ENCODE data around the gene DQX1. TPM values are rescaled to one million over a fixed set of nuclear protein-coding genes. Genes with fewer than 3 reads are reported as not detected.

Gene DQX1
- total and polyA plus RNA-seq, 4 donors, result 0.05 to 1.0 (median 0.08) TPM; not detected in 1

DNA sequence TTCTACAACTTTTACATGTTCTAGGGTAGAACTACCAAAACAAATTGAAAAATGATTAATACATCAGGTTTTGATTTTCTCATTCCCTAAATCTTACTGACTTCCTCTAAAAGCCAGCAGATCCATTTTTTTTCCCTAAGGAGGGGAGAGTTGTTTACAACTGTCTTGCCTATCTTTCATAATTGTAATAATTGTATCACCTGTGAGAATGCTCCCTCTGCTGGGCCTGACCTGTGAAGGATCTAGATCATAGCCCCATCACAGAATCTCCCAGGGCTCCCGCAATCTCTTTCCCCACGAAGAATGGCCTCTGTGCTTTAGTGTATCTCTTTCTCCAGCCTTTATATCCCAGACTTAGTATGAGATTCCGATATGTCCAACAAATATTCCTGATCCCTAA lies 18.6 kb upstream of the DQX1 start (continued):
- TF ChIP-seq, protein P1, sequence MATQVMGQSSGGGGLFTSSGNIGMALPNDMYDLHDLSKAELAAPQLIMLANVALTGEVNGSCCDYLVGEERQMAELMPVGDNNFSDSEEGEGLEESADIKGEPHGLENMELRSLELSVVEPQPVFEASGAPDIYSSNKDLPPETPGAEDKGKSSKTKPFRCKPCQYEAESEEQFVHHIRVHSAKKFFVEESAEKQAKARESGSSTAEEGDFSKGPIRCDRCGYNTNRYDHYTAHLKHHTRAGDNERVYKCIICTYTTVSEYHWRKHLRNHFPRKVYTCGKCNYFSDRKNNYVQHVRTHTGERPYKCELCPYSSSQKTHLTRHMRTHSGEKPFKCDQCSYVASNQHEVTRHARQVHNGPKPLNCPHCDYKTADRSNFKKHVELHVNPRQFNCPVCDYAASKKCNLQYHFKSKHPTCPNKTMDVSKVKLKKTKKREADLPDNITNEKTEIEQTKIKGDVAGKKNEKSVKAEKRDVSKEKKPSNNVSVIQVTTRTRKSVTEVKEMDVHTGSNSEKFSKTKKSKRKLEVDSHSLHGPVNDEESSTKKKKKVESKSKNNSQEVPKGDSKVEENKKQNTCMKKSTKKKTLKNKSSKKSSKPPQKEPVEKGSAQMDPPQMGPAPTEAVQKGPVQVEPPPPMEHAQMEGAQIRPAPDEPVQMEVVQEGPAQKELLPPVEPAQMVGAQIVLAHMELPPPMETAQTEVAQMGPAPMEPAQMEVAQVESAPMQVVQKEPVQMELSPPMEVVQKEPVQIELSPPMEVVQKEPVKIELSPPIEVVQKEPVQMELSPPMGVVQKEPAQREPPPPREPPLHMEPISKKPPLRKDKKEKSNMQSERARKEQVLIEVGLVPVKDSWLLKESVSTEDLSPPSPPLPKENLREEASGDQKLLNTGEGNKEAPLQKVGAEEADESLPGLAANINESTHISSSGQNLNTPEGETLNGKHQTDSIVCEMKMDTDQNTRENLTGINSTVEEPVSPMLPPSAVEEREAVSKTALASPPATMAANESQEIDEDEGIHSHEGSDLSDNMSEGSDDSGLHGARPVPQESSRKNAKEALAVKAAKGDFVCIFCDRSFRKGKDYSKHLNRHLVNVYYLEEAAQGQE (IDR thresholded peaks at IDR 0.05), result no peak

DNA sequence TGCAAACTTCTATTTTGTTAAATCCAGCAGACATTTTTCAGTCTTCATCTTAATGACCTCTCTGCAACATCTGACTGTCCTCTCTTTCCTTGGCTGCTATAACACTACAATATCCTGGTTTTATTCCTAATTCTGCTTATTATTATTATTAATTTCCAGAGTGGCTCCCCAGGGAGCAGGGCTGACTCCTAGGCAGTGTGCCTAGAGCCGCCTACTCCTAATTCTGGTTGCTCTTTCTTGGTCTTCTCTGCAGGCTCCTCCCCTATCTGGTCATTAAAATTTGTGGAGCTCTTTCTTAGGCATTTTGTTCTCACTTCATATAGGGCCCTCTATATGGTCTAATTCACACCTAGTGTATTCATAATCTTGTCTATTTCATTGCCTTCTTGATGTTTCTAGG lies 16.9 kb upstream of the DQX1 start:
- DNase-seq (ENCODE audit: low spot score), result no peak
- H3K4me1 ChIP-seq (ENCODE audit: control insufficient read depth in 4 of 4, insufficient read depth in 4 of 4, low read length in 3 of 4), result peaks cover 0 to under 1% (median 0%) of the 10 kb centered on the region in 4 donors
- TF ChIP-seq FOXA1 (IDR thresholded peaks at IDR 0.05), result no peak
- TF ChIP-seq NR2F2 (IDR thresholded peaks at IDR 0.05), result no peak
- TF ChIP-seq JUND (IDR thresholded peaks at IDR 0.05), result no peak
- no peak for TF ChIP-seq HNF4A (conservative IDR thresholded peaks at IDR 0.05)
- TF ChIP-seq, protein P2, sequence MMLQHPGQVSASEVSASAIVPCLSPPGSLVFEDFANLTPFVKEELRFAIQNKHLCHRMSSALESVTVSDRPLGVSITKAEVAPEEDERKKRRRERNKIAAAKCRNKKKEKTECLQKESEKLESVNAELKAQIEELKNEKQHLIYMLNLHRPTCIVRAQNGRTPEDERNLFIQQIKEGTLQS (IDR thresholded peaks at IDR 0.05), result no peak
- no peak for TF ChIP-seq RAD21 (IDR thresholded peaks at IDR 0.05)
- TF ChIP-seq TAF1 (conservative IDR thresholded peaks at IDR 0.05), result no peak
- TF ChIP-seq, protein P3, sequence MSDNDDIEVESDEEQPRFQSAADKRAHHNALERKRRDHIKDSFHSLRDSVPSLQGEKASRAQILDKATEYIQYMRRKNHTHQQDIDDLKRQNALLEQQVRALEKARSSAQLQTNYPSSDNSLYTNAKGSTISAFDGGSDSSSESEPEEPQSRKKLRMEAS (IDR thresholded peaks at IDR 0.05), result no peak
- TF ChIP-seq RXRA (IDR thresholded peaks at IDR 0.05), result no peak
- H3K4me3 ChIP-seq (ENCODE audit: low read depth in 1 of 3, low read length in 3 of 3), result no peak overlapping the region
- no peaks in the 10 kb centered on the region for H3K27me3 ChIP-seq (ENCODE audit: control insufficient read depth in 4 of 4, insufficient read depth in 4 of 4, low read length in 3 of 4)
- no peak overlapping the region for H3K9ac ChIP-seq (ENCODE audit: low read depth in 1 of 2, low read length in 2 of 2)
- no peaks in the 10 kb centered on the region for H3K36me3 ChIP-seq (ENCODE audit: control insufficient read depth in 4 of 4, insufficient read depth in 3 of 4, low read depth in 1 of 4, low read length in 3 of 4)
- no peaks in the 10 kb centered on the region for H3K9me3 ChIP-seq (ENCODE audit: control insufficient read depth in 4 of 4, low read length in 3 of 4)
- H3K27ac ChIP-seq (ENCODE audit: low read depth in 1 of 2, low read length in 2 of 2), result no peak overlapping the region
- 96% methylated on average over 1 of the region's 1 CpG for WGBS

DNA sequence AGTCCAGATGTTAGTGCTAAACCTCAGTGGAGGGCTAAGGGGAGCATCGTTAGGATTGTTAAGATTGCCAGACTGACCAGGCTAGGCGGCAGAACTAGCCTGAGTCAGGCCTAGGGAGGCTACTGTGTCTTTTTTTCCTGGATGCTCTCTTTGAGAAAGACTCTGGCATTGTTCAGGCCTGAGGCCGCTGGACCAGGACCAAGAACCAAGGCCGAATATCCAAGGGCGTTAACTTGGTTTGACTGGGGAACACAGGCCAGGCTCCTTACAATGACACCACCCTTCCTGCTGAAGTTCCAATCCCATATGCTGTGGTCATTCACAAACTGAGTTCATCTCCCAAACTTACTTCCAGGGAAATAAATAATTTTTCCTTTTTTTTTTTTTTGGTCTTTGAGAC lies 14.3 kb upstream of the DQX1 start:
- no peak for DNase-seq (ENCODE audit: low spot score)
- H3K4me1 ChIP-seq (ENCODE audit: control insufficient read depth in 4 of 4, insufficient read depth in 4 of 4, low read length in 3 of 4), result no peaks in the 10 kb centered on the region
- WGBS, result 80% methylated on average over 5 of the region's 5 CpGs
- no peaks in the 10 kb centered on the region for H3K36me3 ChIP-seq (ENCODE audit: control insufficient read depth in 4 of 4, insufficient read depth in 3 of 4, low read depth in 1 of 4, low read length in 3 of 4)
- no peaks in the 10 kb centered on the region for H3K9me3 ChIP-seq (ENCODE audit: control insufficient read depth in 4 of 4, low read length in 3 of 4)
- H3K27me3 ChIP-seq (ENCODE audit: control insufficient read depth in 4 of 4, insufficient read depth in 4 of 4, low read length in 3 of 4), result no peaks in the 10 kb centered on the region
- H3K9ac ChIP-seq (ENCODE audit: low read depth in 1 of 2, low read length in 2 of 2), result no peak overlapping the region
- no peak overlapping the region for H3K4me3 ChIP-seq (ENCODE audit: low read depth in 1 of 3, low read length in 3 of 3)
- TF ChIP-seq, protein P1 (IDR thresholded peaks at IDR 0.05), result no peak
- no peak for TF ChIP-seq YY1 (IDR thresholded peaks at IDR 0.05)
- H3K27ac ChIP-seq (ENCODE audit: low read depth in 1 of 2, low read length in 2 of 2), result no peak overlapping the region

Measured in liver (tissue), 9 donors.